HG03060 (cell line): ENCODE data around the gene SLC4A11.

Source experiments
- ATAC-seq: cut with Tn5 transposase; IDR thresholded peaks from one replicate; pipeline ENCODE4 v1.9.1; 2021; ENCODE audit warnings: low read depth, moderate number of reproducible peaks; ENCODE audit not compliant: unreplicated experiment

SLC4A11 gene

DNA sequence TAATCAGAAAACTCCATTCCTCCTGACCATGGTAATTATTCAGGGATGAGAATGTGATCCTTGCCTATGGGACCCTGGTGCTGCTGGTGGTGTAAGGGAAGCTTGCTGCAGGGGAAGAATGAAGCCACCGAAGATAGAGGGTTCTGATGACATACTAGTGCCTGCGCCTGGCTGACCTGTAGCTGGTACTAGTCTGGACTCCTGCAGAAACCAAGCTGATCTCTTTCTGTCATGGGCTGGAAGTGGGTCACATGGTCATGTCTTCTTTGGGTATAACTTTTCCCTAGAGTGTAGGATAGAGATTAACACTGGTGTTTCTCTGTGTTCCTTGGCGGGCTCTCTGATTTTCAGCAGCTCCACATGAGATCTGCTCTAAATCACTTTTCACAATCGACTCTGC lies 8.6 kb upstream of the SLC4A11 start:
- no peak for ATAC-seq

DNA sequence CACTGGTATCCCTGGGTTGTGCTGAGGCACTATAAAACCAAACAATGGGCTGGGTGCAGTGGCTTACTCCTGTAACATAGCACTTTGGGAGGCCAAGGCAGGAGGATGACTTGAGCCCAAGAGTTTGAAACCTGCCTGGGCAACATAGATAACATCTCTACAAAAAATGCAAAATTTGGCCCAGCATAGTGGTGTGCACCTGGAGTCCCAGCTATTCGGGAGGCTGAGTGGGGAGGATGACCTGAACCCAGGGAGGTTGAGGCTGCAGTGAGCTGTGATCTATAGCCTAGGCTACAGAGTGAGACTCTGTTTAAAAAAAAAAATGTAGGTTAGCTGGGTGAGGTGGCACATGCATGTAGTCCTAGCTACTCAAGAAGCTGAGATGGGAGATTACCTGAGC lies 7.7 kb upstream of the SLC4A11 start:
- ATAC-seq: no peak

DNA sequence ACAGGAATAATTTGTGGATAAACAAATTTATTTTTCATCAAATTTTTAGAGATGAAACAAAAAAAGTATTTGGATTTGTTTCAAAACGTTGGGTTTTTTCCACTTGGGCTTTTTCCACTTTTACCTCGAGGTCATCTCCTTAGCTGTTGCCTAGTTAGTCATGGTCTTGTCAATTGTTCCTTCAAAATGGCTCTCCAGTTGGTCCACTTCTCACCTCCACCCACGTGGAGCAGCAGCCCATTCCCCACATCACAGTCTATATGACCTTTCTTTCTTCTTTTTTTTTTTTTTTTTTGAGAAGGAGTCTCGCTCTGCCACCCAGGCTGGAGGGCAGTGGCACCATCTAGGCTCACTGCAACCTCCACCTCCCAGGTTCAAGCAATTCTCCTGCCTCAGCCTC lies 6.7 kb upstream of the SLC4A11 start:
- ATAC-seq: no peak

DNA sequence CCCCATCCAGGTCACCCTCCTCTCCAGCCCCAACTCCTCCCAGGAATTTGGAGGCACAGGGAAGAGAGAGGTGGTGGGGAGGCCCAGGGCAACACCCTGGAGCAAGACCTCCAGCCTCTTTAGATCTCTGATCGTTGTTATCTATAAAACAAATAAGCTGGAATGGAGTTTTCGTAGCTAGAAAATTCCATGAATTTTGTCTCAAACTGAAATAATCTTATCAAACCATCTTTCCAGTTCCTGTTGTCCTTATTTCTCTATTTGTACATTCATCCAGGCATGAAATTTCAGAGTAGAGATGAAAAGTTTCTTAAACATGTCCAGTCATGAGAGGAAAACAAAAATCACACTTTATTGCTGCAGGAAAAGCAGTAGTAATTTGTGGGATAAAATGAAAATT lies 6.2 kb upstream of the SLC4A11 start:
- ATAC-seq: no peak

DNA sequence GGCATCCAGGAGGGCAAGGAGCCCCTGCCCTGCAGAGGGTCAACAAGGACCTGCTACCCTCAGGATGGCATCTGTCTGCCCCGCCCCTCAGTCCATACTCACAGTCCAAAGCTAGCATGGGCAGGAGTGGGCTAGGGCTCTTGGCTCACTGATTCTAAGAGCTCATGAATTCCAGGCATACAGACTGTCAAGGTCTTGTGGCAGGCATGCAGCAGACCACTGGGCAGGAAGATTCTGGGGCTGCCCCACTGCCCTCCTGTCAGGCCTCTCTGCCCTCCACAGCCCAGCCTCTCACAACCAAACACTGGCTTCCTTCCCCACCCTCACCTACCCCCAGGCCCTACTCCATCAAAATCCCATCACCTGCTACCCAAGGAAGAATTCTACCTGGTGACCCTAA lies 5.6 kb upstream of the SLC4A11 start:
- ATAC-seq: no peak

DNA sequence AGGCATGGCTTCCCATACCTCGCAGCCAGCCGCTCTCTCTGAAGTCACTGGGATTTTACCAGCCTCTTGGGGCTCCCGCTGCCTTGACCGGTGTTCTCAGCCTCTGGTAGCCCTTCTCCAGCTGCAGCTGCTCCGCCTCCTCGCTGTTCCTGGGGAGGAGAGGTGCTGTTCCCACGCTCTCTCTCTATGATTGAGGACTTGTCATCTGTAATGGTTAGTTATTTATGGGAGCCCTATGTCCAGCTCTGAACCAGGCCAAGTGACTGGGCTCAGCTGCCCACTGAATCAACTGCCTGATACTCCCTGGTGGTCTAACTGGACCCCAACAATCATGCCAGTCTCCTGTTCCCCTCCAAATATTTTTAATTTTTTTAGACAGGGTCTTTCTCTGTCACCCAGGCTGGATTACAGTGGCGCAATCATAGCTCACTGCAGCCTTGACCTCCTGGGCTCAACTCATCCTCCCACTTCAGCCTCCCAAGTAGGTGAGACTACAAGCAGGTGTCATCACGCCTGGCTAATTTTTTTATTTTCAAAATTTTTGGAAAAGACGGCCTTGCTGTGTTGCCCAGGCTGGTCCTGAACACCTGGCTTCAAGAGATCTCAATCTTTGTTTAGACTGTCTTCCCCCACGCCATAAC lies 4.8 kb upstream of the SLC4A11 start:
- no peak for ATAC-seq

DNA sequence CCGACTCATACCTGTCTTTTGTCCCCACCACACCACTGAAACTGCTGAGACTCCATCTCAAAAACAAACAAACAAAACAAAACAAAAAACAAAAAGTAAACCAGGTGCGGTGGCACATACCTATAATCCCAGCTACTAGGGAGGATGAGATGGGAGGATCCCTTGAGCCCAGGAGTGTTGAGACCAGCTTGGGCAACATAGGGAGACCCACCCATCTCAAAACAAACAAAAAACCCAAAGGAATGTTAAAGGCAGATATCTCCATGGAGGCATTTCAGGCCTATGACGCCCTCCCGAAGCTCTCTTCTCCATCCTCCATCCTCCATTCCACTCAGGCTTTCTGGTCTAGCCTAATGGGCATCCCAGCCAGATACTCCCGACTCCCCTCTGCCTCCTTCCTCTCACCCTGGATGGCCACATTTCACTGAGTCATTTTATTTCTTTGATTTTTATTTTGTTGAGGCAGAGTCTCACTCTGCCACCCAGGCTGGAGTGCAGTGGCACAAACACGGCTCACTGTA lies 3.2 kb upstream of the SLC4A11 start:
- ATAC-seq: no peak

DNA sequence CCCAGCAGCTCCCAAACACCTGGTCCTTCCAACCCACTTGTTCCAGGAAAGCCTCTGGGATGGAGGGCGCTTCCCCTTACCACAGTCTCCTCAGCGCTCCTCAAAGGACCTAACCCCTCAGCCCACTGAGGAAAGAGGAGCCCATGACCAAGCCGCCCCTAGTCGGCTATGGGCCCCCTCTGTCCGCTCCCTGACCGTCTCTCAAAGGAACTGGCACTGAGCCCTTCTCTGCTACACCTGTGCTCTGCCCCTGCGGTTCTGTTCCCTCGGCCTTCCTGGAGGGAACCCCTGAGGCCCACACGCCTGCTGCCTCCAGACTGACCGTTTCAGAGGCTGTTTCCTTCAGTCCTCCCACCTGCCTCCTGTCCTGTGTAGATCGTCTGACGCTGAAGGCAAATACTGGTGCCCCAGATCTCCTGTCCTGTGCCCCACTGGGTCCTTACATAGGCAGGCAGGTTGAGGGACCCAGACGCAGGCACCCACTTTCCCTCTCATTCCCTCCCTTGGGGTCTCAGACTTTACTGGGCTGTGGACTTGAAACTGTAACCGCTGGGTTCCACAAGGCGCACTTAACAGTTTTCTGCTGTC lies 1.9 kb upstream of the SLC4A11 start:
- ATAC-seq: no peak

DNA sequence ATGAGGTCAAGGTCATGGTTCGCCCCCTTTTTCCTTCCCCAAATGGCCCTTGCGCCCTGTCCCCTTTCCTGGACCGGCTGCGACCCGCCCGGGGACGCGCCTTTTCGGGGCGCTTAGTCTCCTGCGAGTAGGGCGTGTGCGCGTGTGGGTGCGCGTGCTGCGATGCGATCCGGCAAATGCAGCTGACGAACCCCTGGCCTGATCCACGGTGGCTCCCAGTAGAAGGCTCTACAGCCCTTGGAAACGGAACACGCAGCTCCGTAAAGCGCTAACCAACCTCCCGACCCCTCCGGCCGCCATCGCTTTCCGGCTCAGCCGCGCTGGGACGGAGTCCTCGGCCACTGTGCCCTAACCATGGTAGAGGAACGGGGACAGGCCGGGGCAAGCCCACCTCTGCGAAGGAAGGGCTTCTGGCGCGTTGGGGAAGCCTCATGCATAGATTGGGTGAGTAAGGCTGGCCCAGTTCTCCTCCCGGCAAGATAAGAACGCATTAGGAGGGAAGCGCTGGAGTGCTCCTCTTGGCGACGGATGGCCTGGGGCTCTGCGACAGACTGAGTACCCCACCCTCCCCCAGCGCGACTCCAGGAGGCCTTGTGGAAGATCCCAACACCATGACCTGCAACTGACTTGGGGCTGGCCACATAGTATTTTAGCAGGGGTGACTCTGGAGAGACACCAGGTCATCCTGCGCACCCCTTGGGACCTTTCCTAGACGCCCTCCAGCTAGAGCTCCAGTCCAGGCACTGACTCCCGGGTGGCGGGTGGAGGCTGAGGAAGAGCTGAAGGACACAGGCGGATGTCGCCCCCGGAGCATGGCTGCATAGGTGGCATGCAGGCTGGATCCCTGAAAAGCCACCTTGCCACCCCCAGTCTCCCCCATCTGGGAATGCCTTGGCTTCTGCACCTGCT lies 1.1 kb upstream of the SLC4A11 start:
- ATAC-seq: no peak

DNA sequence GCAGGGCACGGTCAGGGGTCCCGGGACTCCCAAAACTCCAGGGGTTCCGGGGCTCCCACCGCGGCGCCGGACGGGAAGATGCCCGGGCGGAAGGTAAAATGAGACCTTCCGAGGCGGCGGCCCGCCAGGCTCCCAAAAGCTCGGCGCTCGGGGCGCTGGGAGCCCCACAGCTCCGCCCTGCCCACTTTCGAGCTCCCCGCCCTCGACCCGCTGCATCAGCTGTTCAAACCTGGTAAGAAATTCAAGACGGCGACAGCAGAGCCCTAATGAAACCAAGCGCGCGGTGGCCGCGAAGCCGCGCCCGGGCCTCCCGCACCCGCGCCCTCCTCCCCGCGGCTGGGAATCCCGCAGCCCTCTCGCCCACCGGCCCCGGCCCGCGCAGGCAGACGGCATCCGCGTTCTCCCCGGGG lies 369 bp downstream of the SLC4A11 start:
- no peak for ATAC-seq

DNA sequence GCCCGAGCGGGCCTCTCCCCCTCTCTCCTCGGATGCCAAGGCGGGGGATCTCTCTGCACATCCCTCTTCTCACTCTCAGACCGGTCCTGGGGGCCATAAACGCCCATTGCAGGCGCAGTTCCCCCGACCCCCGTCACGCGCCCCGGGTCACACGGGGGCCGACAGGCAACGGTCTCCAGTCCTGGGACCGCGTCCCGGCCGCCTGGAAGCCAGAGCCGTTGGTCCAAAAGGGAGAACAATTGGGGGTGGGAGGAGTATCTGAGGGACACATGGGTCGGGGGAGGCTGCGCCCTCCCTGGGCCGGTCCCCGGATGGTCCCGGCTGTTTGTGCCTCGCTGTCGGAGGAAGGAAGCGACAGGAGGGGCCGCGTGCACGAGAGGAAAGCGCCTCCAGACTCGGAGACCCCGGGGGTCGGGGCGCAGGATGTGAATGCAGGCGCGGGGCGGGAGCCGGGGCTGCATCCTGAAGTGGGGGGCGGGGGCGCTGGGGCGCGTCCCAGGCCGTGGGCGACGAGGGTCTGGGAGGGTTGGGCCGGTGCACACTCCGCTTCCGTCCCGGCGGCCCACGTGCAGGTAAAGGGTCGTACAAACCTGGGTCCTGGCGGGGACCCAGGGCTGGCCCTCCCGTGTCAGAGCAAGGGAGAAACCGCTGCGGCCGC lies 903 bp downstream of the SLC4A11 start:
- no peak for ATAC-seq

DNA sequence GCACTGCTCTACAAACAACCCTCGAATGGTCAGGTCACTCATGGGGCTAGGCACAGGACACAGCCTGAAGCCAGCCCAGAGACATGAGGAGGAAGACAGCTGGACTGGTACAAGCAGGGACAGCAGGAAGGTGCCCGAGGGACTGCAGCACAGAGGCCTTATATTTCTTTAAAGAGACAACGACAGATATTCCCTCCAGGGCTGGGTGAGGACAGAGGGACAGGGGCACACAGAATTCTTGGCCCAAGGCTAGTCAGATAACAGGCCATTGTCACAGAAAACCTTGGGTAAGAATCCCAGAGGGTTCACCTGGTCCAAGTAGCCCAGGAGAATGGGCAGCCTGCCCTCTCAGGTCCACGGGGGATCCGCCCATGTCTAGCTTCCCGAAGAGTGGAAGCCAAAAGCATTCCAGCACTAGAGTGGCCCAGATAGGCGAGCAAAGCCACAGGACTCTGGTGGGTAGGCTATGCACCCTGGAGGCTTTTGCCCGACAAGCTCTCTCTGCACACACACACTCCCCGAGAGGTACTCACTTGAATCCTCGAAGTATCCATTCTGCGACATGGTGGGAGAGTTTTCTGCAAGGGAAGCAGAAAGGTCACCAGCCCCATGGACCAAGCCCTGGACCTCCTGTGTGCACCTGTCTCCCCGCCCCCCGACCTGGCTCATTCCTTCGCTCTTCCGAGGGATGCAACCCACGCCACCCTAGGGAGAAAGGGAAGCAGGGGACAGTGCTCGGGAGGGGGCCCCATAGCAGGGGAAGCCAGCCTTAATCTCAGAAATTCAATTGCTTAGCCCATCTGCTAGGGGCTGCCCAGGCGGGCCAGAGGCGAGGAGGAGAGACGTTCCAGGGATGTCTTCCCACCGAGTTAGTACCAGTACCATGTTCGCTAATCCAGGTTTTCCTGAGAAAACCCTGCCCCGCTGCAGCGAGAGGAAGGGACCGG lies 1.7 kb downstream of the SLC4A11 start:
- ATAC-seq: no peak

DNA sequence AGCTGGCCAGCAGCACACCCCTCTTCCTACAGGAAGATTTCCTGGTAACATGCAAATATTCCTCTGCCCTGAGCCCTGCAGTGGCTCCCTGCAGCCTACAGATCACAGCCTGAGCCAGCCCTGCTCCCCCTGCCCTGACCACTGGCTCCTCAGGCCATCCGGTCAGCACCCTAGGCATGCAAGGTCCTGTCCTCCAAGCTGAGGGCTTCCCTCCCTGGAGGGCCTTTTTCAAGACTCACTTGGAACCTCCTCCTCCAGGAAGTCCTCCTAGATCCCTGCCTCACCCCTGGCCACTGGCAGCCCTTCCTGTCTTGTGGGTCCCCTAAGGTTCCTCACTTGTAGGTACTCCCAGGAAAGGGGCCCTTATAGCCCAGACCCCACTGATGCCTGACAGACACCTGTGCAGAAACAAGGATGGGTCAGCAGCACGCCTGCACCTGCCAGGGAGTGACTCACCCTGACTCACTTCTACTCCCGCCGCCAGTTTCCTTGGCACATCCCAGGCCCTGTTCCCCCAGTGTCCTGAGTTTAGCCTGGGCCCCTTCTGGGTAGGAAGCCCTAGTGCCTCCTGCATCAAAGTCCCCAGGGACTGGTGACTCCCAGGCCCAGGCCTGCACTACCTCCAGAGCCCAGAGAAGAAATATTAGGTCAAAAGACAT lies 3.2 kb downstream of the SLC4A11 start:
- ATAC-seq: no peak

DNA sequence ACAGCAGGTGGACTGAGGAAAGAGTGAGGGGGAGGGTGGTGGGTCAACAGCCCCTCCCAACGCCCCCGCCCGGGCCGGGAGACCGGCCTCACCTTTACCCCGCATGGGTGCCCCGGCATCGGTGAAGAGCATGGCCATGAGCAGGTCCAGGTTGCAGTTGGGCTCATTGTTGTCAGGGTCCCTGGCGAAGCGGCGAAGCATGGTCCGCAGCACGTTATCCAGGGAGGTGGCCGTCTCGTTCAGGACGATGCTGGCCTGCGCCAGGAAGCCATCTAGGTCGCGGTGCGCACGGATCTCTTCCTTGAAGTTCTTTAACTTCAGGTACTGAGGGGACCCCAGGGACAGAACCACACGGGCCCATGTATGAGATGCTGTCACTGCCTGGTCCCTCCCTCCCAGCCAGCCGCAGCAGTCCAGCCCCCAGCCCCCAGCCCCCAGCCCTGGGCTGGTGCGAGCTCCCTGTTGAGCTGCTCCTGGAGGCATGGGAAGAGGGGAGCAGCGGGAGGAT lies 4.9 kb downstream of the SLC4A11 start:
- ATAC-seq: no peak

DNA sequence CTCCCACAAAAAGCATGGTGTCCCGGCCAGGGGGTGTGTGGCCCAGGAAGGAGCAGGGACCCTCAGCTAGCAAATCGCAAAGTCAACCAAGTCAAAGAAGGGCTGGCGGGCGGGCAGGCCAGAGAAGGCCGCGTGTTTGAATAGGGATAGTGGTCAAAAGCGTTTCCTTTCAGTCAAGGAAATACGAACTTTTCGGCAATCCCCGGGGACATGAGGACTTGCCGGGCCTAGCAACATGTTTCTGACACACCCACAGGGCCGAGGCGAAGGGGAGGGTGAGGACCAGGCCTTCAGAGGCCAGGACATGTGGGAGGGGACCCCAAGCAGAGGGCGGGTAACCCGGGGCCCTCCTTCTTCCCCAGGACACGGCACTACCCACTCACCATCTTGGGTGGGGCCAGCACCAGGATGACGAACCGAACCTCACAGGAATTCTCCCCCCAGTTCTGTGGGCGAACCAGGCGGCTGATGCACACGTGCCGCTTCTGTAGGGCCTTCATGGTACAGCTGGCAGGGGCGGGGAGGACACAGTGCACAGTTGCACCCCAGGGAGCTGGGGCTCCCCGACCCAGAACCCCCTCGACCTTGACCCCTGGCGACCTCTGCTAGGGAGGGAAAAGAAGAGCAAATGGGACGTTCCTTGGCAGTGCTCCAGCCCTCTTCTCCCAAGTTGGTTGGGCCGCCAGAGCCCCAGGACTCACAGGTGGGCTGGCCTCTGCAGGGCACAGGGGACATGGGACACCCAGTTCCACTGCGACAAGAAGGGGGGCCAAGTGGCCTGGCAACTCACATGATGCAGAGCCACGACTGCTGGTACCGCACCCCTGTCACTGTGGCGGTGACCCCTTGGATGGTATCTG lies 5.6 kb downstream of the SLC4A11 start:
- no peak for ATAC-seq

DNA sequence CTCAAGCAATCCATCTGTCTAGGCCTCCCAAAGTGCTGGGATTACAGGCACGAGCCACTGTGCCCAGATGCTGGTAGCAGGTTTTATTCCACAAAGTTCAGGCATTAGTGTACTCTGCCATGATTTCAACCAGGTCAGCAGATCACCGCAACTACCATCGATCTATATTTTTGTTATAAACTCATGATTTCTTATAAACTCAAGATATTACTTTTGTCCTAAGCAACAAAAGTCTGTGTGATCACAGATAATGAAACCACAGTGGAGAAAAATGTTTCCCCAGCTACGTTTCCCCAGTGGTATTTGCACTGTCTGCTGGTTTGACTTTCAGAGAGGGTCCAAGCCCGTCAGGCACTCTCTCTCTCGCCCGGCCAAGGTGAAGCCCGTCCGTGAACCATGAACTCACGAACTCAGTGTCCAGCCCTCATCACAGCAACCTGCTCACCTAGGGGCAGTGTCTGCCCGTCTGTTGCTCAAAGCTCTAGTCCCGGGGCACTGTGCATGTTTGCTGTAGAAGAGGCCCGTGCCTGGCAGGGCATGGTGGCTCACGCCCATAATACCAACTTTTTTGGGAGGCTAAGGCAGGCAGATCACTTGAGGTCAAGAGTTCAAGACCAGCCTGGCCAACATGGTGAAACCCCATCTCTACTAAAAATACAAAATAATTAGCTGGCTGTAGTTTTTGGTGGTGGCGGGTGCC lies 7.0 kb downstream of the SLC4A11 start:
- ATAC-seq: no peak

DNA sequence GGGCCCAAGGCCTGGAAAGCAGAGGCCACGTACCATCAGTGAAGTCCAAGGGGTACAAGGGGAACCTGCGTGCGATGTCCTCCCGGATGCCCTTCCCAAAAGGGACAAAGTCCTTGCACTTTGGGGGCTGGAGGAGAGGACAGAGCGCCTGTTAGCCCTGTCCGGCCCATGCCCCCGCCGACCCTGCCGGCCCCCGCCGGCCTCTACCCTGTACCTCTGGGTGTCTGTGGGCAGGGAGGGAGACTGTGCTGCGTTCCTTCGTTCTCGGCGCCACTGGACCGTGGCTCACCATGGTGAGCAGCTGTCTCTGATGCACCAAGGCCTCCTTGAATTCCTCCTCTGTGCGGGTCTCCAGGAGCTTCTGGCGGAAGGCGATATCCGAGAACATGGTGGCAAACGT lies 7.9 kb downstream of the SLC4A11 start:
- ATAC-seq: no peak

DNA sequence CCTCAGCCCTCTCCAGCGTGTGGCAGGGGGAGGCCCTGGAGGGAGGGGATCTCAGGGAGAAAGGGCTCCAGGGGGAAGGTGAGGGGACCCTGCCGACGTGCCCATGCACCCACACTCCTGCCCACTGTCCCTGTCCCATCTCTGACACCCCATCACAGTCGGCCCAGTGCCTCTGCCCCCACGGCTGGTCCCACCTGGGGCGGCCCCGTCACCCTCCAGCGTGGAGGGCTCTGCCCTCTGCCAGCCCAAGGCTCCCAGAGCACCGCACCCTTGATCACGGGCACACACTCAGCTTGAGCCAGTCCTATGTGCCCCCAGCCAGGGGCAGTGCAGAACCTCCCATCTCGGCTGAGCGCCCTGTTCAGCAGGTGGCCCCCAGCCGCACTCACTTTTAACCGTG lies 9.2 kb downstream of the SLC4A11 start:
- no peak for ATAC-seq
